Measurements from ENCODE around the gene HSPB8.
"Not testable (repeated sequence)": the region's sequence is repeated elsewhere in the genome, so short reads cannot be mapped to it uniquely, and the experiment has no call there.

Gene HSPB8

DNA sequence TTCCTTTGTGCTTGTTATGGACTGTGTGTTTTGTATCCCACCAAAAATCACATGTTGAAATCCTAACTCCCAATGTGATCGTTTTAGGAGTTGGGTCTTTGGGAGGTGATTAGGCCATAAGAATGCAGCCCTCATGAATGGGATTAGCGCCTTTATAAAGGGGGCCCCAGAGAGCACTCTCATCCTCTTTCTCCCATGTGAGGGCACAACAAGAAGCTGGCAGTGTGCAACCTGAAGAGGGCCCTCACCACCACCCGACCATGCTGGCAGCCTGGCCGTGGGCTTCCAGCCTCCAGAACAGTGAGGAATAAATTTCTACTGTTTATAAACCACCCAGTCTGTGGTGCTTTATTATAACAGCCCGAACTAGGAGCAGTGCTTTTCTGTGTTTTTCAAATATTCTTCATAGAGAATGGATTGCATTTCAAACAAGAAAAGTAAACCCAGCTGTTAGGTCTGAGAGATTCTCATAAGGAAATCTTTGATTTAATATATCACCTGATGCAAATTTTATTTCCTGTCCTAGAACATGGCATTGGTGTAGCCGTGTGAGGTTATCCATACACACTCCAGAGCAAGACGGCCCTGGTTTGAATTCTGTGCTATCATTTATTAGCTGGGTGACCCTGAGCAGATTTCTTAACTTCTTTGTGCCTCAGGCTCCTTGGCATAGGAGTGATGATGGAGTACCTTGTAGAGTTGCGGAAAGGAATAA lies 27.8 kb downstream of the HSPB8 start:
- TF ChIP-seq POLR2A (IDR thresholded peaks at IDR 0.05; ENCODE audit: low read length) (no peak), GATA1 (IDR thresholded peaks at IDR 0.05; ENCODE audit: low read depth, low read length) (no peak)
- no peak for DNase-seq

DNA sequence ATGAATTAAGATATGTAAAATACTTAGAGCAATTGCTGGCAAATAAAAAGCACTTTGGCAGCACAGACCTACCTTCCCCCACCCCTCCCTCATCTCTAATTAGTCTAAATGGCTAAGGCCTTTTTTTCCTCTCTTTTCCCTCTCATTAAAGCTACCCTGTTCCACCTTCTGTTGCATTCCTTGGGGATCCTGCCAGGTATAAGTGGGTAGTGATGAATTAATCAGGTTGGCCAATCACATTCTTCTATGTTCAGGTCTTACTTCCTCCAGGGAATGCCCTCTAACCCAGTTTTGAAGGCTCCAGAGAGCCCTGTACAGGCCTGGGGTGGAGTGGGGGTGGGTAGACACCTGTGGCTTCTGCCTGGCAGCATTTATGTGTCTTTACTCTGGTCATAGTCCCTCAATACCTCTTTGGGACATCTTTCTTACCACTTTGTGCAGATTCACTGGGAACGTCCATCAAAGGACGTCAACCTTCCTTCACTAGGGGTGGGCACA lies 28.4 kb downstream of the HSPB8 start:
- TF ChIP-seq GATA1 (IDR thresholded peaks at IDR 0.05; ENCODE audit: low read depth, low read length) (no peak), POLR2A (IDR thresholded peaks at IDR 0.05; ENCODE audit: low read length) (no peak)

DNA sequence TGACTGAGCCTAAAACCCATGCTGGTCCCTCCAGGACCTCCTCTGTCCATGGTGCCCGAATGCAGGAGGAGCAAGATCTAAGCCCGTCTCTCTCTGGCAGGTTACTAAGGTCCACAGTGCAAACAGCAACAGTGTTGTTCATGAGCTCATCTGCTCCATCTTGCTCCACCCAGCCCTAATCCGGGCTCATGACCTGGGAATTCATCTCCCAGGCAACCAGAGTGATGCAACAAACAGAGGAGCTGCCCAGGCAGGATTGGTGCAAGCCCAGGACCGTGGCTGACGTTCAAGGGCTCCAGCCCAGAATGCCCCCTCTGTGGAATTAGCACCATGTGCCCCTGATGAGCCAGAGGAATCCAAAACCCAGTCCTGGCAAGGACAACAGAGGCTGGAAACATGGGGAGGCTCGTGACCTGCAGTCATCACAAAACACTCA lies 29.9 kb downstream of the HSPB8 start:
- no peak for DNase-seq
- TF ChIP-seq POLR2A (IDR thresholded peaks at IDR 0.05; ENCODE audit: low read length) = no peak
- TF ChIP-seq GATA1 (IDR thresholded peaks at IDR 0.05; ENCODE audit: low read depth, low read length) = no peak

More for the DNA sequence above, 28.4 kb downstream of the HSPB8 start:
- no peak for DNase-seq

DNA sequence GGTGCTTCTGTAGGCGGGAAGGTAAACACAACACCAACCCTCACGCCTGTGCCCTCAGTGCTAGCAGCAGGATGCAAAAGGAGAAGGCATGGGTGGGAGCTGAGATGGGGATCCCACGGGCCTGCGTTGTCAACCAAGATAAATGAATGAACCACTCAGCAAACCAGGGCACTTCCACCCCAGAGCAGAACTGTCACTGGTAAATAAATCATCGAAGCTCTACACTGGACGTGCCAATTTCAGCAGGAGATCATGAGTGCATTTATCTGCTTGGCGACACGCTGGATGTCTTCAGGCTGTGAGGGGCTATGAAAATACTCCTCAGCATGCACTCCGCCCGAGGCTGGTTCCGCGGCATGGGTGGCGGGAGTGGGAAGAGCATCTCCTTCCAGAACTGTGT lies 33.2 kb downstream of the HSPB8 start:
- TF ChIP-seq POLR2A (IDR thresholded peaks at IDR 0.05; ENCODE audit: low read length) (no peak), GATA1 (IDR thresholded peaks at IDR 0.05; ENCODE audit: low read depth, low read length) (no peak)

DNA sequence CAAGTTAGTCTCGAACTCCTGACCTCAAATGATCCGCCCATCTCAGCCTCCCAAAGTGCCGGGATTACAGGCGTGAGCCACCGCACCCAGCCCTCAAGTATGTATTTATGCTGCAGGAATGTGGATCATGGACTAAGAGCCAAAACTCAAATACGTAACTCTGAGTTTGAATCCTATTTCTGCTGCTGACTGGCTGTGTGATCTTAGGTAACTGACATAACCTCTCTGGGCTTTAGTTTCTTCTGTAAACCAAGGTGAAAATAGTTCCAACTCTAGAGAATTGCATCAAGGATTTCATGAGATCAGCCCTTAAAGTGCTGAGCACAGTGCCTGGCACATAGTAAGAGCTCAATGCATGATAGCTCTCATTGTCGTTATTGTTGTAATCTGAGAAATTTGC lies 37.4 kb downstream of the HSPB8 start:
- DNase-seq = no peak
- TF ChIP-seq GATA1 (IDR thresholded peaks at IDR 0.05; ENCODE audit: low read depth, low read length) (no peak), POLR2A (IDR thresholded peaks at IDR 0.05; ENCODE audit: low read length) (no peak)

More for the DNA sequence above, 33.2 kb downstream of the HSPB8 start:
- no peak for DNase-seq

DNA sequence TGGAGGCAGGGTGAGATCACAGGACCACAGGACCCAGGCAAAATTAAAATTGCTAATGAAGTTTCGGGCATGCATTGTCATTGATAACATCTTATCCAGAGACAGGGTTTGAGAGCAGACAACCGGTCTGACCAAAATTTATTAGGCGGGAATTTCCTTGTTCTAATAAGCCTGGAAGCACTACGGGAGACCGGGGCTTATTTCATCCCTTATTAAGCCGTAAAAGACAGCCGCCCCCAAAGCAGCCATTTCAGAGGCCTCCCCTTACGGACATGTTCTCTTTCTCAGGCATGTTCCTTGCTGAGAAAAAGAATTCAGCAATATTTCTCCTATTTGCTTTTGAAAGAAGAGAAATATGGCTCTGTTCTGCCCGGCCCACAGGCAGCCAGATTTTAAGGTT lies 40.1 kb downstream of the HSPB8 start:
- DNase-seq = not testable (repeated sequence)

DNA sequence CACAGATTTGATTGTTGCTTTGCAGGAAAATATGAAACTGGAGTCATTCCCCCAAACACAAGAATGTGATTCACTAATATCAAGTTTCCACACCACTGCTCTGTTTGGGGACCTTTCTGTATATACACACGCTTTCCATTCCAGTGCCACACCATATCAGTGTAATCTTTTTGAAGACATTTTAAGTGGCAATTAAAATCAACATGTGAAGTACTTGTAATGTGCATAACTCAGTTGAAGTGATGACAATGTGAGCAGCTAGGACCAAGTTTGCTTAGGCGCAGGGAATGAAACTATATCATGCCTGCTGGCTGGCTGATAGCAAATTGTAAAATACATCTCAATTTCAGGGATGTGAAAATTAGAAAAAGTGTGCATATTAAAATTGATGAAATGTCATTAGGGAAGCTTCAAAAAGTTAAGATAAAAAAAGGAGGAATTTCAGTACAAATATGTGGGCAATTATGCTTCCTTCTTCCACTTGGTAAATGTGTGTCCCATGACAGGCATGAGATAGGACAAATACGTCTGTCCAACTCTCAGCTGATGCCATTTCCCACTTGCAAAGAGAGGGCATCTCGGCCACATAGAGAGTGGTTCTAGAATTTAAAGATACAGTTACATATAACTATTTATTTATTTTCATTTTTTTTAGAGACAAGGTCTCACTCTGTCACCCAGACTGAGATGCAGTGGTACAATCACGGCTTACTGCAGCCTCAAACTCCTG lies 43.7 kb downstream of the HSPB8 start:
- no peak for TF ChIP-seq GATA1 (IDR thresholded peaks at IDR 0.05; ENCODE audit: low read depth, low read length)
- no peak for TF ChIP-seq POLR2A (IDR thresholded peaks at IDR 0.05; ENCODE audit: low read length)
- DNase-seq = no peak

DNA sequence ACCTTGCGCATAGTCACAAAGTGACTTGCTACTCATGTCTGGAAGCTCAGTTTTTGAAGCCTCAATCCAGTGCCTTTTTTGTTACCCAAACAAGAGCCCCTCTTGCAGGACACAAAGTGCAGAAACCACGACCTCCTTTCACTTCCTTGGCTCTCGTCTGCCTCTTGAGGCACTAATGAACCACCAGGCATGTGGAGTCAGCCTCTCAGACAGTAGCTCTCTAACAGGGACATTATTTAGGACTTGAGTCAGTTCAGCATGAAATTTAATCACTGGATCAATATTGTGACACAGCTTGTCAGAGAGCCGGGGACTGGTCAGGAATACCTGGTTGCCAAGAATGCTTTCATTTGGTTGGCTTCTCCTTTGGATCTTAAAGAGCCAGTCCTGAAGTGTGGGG lies 46.7 kb downstream of the HSPB8 start:
- TF ChIP-seq POLR2A (IDR thresholded peaks at IDR 0.05; ENCODE audit: low read length) (no peak), GATA1 (IDR thresholded peaks at IDR 0.05; ENCODE audit: low read depth, low read length) (no peak)
- DNase-seq = no peak

DNA sequence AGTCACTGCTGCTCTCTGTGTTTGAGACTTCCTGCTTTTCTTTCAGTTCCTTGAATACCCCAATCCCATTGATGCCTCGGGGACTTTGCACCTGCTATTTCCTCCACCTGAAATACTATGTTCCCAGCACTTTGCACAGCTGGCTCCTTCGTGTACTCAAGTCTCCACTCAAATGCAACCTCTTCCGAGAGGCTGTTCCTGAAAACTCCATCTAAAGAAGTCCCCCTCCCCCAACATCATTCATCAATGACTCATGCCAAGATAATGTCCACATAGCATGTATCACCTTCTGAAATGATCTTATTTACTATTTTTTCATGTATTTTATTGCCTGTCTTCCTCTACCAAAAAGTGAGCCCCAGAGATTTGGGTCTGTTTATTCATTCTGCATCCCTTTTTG lies 48.6 kb downstream of the HSPB8 start:
- no peak for TF ChIP-seq POLR2A (IDR thresholded peaks at IDR 0.05; ENCODE audit: low read length)
- TF ChIP-seq GATA1 (IDR thresholded peaks at IDR 0.05; ENCODE audit: low read depth, low read length) = no peak
- DNase-seq = no peak

DNA sequence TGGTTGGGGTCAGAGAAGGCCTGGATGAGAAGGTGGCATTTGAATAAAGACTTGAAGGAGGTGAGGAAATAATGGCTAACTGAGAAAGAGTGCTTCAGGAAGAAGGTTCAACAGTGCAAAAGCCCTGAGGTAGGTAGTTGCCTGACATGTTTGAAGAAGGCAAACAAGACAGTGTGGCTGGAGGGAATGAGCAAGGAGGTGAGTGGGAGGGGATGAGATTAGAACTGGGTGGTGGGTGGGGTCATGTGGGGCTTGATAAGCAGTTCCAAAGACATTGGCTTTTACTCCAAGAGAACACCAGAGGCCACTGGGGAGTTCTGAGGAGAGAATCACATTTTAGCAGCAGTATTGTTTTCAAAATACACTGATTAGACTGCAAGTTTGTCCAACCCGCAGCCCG lies 50.5 kb downstream of the HSPB8 start:
- TF ChIP-seq POLR2A (IDR thresholded peaks at IDR 0.05; ENCODE audit: low read length) (no peak), GATA1 (IDR thresholded peaks at IDR 0.05; ENCODE audit: low read depth, low read length) (no peak)
- peak; percentile 7 to 15 for DNase-seq

DNA sequence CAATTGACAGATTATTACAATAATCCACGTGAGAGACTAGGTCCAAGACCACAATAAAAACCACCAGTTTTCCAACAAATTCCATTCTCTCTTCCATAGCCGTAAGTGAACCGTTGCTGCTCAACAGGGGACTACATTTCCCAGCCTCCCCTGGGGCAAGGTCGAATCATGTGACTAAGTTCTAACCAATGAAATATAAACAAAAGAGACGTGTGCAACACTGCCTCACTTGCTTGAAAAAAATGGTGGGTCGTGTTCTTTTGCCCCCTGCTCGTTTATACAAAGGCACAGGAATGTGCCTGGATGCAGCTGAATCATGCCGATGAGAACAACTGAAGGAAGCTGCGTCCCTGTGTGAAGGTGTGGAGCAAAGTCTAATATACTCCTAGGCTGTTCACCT lies 51.1 kb downstream of the HSPB8 start:
- TF ChIP-seq POLR2A (IDR thresholded peaks at IDR 0.05; ENCODE audit: low read length) (no peak), GATA1 (IDR thresholded peaks at IDR 0.05; ENCODE audit: low read depth, low read length) (no peak)
- peak in 1 of 2 experiments; percentile 22 for DNase-seq

DNA sequence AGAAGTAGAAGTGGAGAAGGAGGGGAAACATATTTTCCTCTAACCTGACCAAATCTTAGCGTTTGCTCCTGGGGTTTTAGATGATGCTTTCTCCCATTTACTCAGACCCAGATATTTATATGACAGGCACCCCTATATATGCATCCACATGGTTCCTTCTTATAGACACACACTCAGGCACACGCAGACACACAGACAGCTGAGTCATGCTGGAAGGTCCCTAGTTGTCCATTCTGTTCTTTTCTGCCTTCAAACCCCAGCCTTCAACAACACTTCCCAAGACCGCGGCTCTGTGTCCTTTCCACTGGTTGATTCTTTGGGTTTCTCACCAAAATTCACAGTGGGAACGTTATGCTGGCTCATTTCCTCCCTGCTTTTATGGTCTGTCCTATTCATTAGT lies 52.1 kb downstream of the HSPB8 start:
- DNase-seq = no peak
- TF ChIP-seq GATA1 (IDR thresholded peaks at IDR 0.05; ENCODE audit: low read depth, low read length) (no peak), POLR2A (IDR thresholded peaks at IDR 0.05; ENCODE audit: low read length) (no peak)

DNA sequence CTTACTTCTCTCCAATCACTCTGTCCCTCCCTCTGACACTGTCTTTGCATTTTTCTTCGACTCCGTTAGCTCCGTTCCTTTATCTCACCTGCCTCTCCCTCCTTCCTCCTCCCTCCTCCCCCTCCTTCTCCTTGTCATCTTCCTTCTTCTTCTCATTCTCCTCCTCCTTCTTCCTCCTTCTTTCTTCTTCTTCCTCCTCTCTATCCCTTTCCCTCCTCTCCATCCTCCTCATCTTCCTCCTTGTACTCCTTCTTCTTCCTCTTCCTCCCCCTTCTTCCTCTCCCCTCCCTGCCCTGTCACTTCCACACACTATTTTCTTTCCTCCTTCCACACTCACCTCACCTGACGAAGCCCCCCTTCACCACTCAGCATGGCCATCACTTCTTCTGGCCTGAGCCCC lies 53.0 kb downstream of the HSPB8 start:
- no peak for DNase-seq
- TF ChIP-seq POLR2A (IDR thresholded peaks at IDR 0.05; ENCODE audit: low read length) = no peak
- TF ChIP-seq GATA1 (IDR thresholded peaks at IDR 0.05; ENCODE audit: low read depth, low read length) = no peak

DNA sequence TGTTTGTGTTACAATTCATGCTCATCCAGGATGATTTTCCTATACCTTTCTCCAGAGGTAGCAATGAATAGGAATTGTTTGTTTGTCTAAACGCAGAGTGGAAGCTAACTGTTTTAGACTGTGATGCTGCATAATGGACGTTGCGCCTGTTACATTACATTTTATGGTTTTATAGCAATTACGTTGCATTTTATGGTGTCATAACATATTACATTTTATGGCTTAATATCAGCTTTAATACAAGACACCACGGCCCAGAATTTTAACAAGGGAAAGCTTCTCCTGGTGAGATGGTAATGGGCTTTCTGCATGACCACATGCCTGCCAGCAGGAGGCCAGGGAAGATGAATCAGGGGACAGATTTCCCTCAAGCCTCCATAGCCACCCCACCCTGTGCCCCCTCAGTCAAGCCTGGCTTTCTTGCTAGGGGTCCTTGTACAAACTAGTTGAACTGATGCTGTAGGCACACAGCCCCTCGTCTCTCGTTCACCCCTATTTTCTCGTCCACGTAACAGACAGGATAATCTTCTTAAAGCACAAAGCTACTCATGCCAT lies 56.5 kb downstream of the HSPB8 start:
- no peak for DNase-seq
- TF ChIP-seq POLR2A (IDR thresholded peaks at IDR 0.05; ENCODE audit: low read length) (no peak), GATA1 (IDR thresholded peaks at IDR 0.05; ENCODE audit: low read depth, low read length) (no peak)

DNA sequence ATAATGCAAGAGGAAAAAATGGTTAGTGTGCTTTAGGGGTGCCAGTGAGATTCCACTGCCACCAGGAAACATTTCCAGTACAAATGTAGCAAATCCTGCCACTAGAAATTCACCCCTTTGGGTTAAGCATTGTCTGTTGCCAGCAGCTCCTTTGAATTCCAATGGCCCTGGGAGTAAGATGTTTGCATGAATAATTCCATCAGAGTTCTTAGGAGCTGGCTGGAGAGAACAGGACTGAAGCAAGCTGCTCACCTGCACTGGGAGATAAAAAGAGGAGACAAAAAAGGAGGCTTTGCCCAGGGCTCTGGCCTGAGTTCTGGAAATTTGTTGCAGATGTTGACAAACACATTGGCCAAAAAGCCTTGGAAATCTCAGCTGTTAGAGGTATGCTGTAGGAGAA lies 57.6 kb downstream of the HSPB8 start:
- no peak for DNase-seq
- TF ChIP-seq GATA1 (IDR thresholded peaks at IDR 0.05; ENCODE audit: low read depth, low read length) (no peak), POLR2A (IDR thresholded peaks at IDR 0.05; ENCODE audit: low read length) (no peak)

Data from erythroblast (primary cell).